DND-41 (cell line): ENCODE data around the gene DLG2.

Experiments
- EZH2 ChIP-seq: IDR thresholded peaks from 3 replicates; pipeline ENCODE4 v1.6.1; 2012; ENCODE audit warnings: borderline replicate concordance, low read depth, mild to moderate bottlenecking, moderate library complexity, low read length, inconsistent platforms; ENCODE audit not compliant: severe bottlenecking
- TF ChIP-seq, protein P1 (sequence below): IDR thresholded peaks from 2 replicates; pipeline ENCODE4 v1.5.1; 2012; ENCODE audit warnings: borderline replicate concordance, low read length, moderate library complexity, mild to moderate bottlenecking; ENCODE audit not compliant: poor library complexity, severe bottlenecking; ENCODE audit errors: extremely low read depth

GRCh38 chr11:84157639-84158038, 1469.5 kb downstream of the DLG2 start:
- TF ChIP-seq, protein P1, sequence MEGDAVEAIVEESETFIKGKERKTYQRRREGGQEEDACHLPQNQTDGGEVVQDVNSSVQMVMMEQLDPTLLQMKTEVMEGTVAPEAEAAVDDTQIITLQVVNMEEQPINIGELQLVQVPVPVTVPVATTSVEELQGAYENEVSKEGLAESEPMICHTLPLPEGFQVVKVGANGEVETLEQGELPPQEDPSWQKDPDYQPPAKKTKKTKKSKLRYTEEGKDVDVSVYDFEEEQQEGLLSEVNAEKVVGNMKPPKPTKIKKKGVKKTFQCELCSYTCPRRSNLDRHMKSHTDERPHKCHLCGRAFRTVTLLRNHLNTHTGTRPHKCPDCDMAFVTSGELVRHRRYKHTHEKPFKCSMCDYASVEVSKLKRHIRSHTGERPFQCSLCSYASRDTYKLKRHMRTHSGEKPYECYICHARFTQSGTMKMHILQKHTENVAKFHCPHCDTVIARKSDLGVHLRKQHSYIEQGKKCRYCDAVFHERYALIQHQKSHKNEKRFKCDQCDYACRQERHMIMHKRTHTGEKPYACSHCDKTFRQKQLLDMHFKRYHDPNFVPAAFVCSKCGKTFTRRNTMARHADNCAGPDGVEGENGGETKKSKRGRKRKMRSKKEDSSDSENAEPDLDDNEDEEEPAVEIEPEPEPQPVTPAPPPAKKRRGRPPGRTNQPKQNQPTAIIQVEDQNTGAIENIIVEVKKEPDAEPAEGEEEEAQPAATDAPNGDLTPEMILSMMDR: no peak
- no peak for TF ChIP-seq EZH2
